Stimulated activated CD4-positive, alpha-beta T cell treated with anti-CD3 and anti-CD28 coated beads, Interleukin-4, amount 100 ng/mL, for 48 hours (primary cell): ENCODE measurements around the gene DGKE.

ENCODE experiments used
- DNase-seq, 2 donors: peaks; one replicate each; pipeline ENCODE4 v3.0.0-alpha.2; 2020; ENCODE audit warnings: low read depth in 2 of 2

The DGKE gene

GRCh38 chr17:56815711-56816110, 18.2 kb upstream of the DGKE start:
- DNase-seq = no peak

- DNase-seq = no peak
These were observed 16.9 kb upstream of the DGKE start for GRCh38 chr17:56817066-56817465.

GRCh38 chr17:56819030-56819429, 14.9 kb upstream of the DGKE start:
- no peak for DNase-seq

GRCh38 chr17:56819431-56820145, 14.4 kb upstream of the DGKE start:
- DNase-seq = peak; percentile 58 to 69

GRCh38 chr17:56820207-56820606, 13.7 kb upstream of the DGKE start:
- DNase-seq = no peak

- DNase-seq = no peak
These were observed 12.0 kb upstream of the DGKE start for GRCh38 chr17:56821847-56822534.

- no peak for DNase-seq
These were observed 11.2 kb upstream of the DGKE start for GRCh38 chr17:56822725-56823124.

- no peak for DNase-seq
These were observed 10.1 kb upstream of the DGKE start for GRCh38 chr17:56823848-56824247.

GRCh38 chr17:56824503-56824902, 9.4 kb upstream of the DGKE start:
- no peak for DNase-seq

GRCh38 chr17:56826611-56827414, 7.1 kb upstream of the DGKE start:
- DNase-seq = no peak

GRCh38 chr17:56830726-56831368, 3.1 kb upstream of the DGKE start:
- no peak for DNase-seq

- no peak for DNase-seq
These were observed 2.4 kb upstream of the DGKE start for GRCh38 chr17:56831369-56832095.

- DNase-seq = no peak
These were observed 1.5 kb upstream of the DGKE start for GRCh38 chr17:56832446-56832845.

- DNase-seq = peak; percentile 42 to 50
These were observed 718 bp upstream of the DGKE start for GRCh38 chr17:56833057-56833808.

- peak; percentile 54 to 67 for DNase-seq
These were observed 671 bp downstream of the DGKE start for GRCh38 chr17:56834380-56835263.

- DNase-seq = no peak
These were observed 1.3 kb downstream of the DGKE start for GRCh38 chr17:56835264-56835585.

- DNase-seq = no peak
These were observed 4.7 kb downstream of the DGKE start for GRCh38 chr17:56838687-56839086.

GRCh38 chr17:56842577-56842976, 8.6 kb downstream of the DGKE start:
- no peak for DNase-seq

GRCh38 chr17:56845934-56846333, 12.0 kb downstream of the DGKE start:
- DNase-seq = no peak

GRCh38 chr17:56847106-56847505, 13.2 kb downstream of the DGKE start:
- DNase-seq = no peak
